Measurements from ENCODE around the gene POU6F2.
"Not testable (repeated sequence)": the region's sequence is repeated elsewhere in the genome, so short reads cannot be mapped to it uniquely, and the experiment has no call there.

The POU6F2 gene, protein sequence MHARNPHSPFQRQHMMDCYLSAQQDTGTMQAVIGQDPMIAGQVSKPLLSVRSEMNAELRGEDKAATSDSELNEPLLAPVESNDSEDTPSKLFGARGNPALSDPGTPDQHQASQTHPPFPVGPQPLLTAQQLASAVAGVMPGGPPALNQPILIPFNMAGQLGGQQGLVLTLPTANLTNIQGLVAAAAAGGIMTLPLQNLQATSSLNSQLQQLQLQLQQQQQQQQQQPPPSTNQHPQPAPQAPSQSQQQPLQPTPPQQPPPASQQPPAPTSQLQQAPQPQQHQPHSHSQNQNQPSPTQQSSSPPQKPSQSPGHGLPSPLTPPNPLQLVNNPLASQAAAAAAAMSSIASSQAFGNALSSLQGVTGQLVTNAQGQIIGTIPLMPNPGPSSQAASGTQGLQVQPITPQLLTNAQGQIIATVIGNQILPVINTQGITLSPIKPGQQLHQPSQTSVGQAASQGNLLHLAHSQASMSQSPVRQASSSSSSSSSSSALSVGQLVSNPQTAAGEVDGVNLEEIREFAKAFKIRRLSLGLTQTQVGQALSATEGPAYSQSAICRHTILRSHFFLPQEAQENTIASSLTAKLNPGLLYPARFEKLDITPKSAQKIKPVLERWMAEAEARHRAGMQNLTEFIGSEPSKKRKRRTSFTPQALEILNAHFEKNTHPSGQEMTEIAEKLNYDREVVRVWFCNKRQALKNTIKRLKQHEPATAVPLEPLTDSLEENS

DNA sequence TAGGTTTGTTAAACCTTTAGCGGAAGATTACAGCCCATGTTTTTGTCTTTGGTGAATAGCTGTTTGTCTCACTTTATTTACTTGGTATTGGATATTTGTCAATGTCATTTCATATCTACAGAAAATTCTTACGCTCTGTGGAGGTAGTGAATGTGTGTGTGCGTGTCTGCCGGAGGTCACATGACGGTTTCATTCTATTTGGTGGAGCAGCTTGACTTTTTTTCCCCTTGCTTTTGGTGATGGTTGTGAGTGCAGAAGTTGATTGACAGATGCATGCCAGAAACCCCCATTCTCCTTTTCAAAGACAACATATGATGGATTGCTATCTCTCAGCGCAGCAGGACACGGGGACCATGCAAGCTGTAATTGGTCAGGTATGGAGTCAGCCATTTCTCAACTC lies at the start of gene POU6F2:
Gene POU6F2 (plus strand): TSS at position 225 of the 400 bp plus-strand sequence. CDS start 45 bp downstream, at position 270.
- DNase-seq (ENCODE audit: low spot score), result no peak

DNA sequence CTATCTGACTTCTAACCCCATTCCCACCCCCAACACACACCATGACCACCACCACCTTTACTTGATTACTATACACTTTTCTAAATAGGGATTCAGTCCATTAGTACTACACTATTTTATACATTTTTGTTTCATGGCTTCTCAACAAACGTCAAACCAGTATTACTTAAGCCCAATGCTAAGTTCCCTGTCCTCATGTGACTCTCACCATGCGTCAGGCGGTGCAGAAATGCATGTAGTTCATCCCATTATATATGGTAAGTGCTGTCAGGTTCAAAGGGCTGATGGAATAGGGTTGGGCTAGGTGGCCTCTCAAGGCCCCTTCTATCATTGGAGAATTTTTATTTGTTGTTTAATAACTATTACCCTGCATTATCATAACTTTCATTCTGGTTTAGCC lies 49.2 kb upstream of the POU6F2 start:
- no peak for DNase-seq (ENCODE audit: low spot score)

- no peak for DNase-seq (ENCODE audit: low spot score)
These were observed 48.1 kb upstream of the POU6F2 start for GRCh38 chr7:38929460-38930171.

DNA sequence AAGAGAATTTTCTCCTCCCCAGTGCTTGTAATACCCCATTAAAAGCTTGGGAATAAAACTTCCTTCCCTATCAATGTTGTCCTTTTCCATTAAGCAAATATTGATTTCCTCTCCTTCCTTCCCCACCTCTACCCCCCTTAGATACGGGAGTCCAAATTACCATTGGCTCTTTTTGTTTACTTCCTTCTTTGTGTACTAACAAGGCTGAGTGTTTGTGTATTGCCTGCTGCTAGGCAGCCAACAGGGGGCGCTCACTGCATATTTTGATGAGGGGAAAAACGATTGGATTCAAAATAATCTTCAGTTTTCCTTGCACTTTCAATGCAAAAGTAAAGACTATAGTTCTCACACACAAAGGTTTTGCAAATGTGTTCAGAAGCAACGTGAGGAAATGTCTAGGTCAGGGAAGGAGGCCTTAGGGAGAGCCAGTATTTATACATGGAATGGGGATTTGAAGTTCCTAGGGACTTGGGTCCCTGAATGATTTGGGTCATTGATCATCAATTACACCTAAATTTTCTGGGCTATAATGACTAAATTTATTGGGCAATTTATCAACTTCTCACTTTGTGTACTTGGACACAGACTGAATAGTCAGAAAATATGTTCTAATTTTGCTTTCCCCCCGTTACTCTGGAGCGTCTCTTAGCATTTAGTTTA lies 45.1 kb upstream of the POU6F2 start:
- peak; percentile 63 for DNase-seq (ENCODE audit: low spot score)

- no peak for DNase-seq (ENCODE audit: low spot score)
These were observed 43.7 kb upstream of the POU6F2 start for GRCh38 chr7:38934051-38934450.

DNA sequence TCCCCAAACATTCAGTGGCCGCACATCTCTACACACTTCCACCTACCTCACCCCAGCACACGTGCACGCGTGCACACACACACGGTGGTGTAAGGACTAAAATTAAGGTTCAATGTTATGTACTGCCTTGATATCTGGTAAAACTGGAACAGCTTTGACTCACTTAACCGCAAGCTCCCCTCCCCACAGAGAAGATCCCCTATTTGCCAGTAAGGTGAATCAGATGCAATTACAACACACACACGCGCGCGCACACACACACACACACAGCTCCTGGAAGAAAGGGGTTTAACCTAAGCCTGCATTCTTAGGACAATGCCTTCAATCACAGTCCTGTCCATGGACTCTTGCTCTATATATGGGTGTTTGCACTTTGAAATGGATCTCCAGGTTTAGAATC lies 43.2 kb upstream of the POU6F2 start:
- no peak for DNase-seq (ENCODE audit: low spot score)

- DNase-seq (ENCODE audit: low spot score), result no peak
These were observed 41.1 kb upstream of the POU6F2 start for GRCh38 chr7:38936641-38937040.

GRCh38 chr7:38938001-38938485 lies 39.7 kb upstream of the POU6F2 start:
- DNase-seq (ENCODE audit: low spot score), result no peak

DNA sequence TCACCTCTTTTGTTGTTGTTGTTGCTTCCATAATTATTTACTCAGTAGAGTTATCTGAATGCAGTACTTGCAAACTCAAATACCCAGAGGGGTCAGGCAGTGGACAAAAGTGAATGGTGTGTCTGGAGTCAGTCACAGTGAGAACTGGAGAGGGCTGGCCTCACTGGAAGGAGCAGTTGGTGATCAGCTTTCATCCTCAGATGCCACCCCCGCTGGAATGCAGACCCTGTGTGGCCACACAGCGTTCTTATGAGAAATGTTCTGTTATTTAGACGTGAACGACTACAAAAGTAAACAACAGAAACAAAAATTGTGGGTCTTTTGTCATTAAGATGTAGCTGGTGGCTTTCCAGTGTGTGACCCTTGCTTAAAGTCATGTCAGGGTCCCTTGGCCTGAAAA lies 39.1 kb upstream of the POU6F2 start:
- DNase-seq (ENCODE audit: low spot score), result no peak

DNA sequence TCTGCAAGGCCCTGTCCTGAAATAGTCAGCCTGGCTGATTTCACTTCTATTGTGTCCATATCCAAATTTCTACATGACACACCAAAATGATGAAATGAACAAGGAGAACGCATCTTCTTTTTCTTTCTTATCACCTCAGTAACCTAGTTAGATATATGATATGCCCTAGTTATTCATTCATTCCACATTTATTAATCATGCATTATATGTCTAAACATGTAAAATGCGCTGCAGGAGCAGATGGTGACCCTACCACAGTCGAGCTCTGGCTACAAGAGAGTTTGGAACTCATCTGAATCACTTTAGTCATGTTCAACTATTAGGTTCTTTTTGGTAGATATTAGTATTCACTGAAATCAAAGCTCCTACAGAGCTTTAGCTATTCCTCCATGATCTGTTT lies 36.9 kb upstream of the POU6F2 start:
- DNase-seq (ENCODE audit: low spot score), result no peak

DNA sequence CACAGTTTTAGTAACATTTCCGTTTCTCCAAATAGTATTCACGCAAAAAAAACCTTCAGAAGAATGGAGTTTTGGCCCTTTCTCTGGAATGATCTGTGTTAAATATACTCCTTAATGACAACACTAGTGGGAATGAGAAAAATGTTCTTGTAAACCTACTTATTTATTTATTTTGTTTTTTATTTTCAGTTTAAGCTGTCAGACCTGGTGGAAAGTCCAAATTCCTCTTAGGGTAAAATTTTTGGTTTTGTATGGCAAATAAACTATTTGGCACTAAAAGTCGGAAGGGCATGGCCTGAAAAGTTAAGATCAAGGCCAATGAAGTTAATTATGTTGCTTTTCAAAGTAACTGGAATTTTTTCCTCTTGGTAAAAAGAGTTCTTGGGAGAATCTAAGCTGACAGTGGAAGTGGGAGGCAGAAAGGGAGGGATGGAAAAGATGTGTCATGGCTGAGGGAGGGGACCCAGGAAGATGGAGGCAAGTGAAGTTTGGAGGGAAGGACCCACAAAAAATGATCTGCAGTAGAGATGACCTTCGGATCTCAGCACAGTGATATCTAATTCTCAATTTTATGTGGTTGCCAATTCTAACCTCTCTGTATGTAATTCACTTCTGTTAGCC lies 35.2 kb upstream of the POU6F2 start:
- DNase-seq (ENCODE audit: low spot score), result no peak

GRCh38 chr7:38947541-38947940 lies 30.2 kb upstream of the POU6F2 start:
- not testable (repeated sequence) for DNase-seq (ENCODE audit: low spot score)

- DNase-seq (ENCODE audit: low spot score), result no peak
These were observed 27.4 kb upstream of the POU6F2 start for GRCh38 chr7:38950309-38950708.

- no peak for DNase-seq (ENCODE audit: low spot score)
These were observed 26.5 kb upstream of the POU6F2 start for GRCh38 chr7:38951213-38951612.

GRCh38 chr7:38953227-38953626 lies 24.5 kb upstream of the POU6F2 start:
- no peak for DNase-seq (ENCODE audit: low spot score)

- DNase-seq (ENCODE audit: low spot score), result no peak
These were observed 23.7 kb upstream of the POU6F2 start for GRCh38 chr7:38953971-38954370.

GRCh38 chr7:38955892-38956291 lies 21.8 kb upstream of the POU6F2 start:
- DNase-seq (ENCODE audit: low spot score), result no peak

DNA sequence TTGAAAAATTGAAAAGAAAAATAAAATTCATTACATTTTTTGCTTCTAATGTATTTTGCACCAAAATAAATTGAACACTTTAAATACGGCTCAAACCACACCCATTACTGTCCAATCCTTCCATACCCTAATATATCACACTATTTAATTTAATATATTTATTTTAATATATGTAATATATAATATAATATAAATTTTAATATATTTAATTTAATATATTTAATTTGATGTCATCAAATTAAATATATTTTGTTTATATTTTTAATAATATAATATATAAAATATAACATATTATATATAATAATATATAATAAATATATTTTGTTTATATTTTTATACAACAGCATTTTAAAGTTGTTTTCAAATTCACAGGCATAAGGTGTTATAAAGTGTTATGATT lies 15.7 kb upstream of the POU6F2 start:
- DNase-seq (ENCODE audit: low spot score), result no peak

DNA sequence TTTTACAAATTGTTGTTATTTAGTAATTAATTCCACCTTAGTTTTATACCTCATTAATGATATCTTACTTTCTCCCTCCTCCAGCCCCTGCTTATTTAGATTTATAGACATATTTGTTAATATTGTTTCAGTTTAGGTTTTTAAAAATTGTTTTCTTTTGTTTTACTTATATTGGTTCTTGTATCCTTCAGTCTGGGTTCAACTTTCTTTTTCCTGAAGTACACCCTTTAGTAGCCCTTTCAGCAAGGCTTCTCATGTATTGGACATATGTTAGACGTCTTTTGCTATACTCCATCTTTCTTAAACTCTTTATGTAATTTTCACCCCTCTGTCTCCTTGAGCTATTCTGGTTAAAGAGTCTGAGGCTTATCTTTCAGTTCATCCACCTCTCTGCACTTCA lies 12.8 kb upstream of the POU6F2 start:
- no peak for DNase-seq (ENCODE audit: low spot score)

GRCh38 chr7:38973760-38974159 lies 3.9 kb upstream of the POU6F2 start:
- DNase-seq (ENCODE audit: low spot score), result no peak

- DNase-seq (ENCODE audit: low spot score), result no peak
These were observed 1.7 kb upstream of the POU6F2 start for GRCh38 chr7:38975944-38976392.

DNA sequence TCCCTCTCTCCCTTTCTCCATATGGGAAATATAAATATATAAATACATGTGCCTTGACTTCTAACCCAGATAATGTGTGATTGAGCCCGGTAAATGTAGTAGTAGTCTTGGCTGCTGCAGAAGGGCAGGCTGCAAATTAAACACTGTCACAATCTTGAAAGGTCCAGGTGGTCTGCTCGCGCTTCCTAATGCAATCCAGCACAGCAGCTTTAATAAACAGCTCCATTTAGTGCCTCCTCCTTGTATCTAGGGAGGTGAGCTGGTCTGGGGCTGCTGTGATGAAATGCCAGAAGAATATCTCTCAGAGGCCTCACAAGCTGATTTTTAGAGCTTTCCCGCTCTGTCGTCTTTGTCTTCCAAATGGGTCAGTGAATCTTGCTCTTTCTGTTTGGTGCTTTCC lies 782 bp downstream of the POU6F2 start:
- DNase-seq (ENCODE audit: low spot score), result no peak
